GM12878 (cell line): Measurements from ENCODE around the gene DMD.

Experiments used
- FOXK2 ChIP-seq: fragments of 450-650 bp; IDR thresholded peaks from 2 replicates; pipeline ENCODE4 v1.6.1; 2017; ENCODE audit warnings: mild to moderate bottlenecking, moderate library complexity
- NFIC ChIP-seq: IDR thresholded peaks from 2 replicates; pipeline ENCODE4 v1.6.1; 2012; ENCODE audit warnings: low read depth, mild to moderate bottlenecking, inconsistent platforms, low read length, moderate library complexity
- RAD21 ChIP-seq: IDR thresholded peaks from 2 replicates; pipeline ENCODE4 v1.6.1; 2011; ENCODE audit warnings: mild to moderate bottlenecking, low read depth, low read length, moderate library complexity; ENCODE audit not compliant: insufficient read depth
- RCOR1 ChIP-seq: conservative IDR thresholded peaks from 2 replicates; pipeline ENCODE4 v1.6.1; 2012; ENCODE audit warnings: low read depth, low read length, improper control_type of control experiment
- SUZ12 ChIP-seq: fragments of 200-600 bp; sonication (generic); IDR thresholded peaks from one replicate; pipeline ENCODE4 v1.6.1; 2018; ENCODE audit warnings: antibody characterized with exemption, mild to moderate bottlenecking; ENCODE audit not compliant: unreplicated experiment
- ZZZ3 ChIP-seq: IDR thresholded peaks from 2 replicates; pipeline ENCODE4 v1.6.1; 2011; ENCODE audit warnings: low read depth; ENCODE audit not compliant: control insufficient read depth, insufficient read length
- TF ChIP-seq, protein P1 (sequence below): IDR thresholded peaks from 2 replicates; pipeline ENCODE4 v1.6.1; 2012; ENCODE audit warnings: low read depth, low read length, improper control_type of control experiment
- TF ChIP-seq, protein P2 (sequence below), 3 experiments: IDR thresholded peaks in 2 of 3; conservative IDR thresholded peaks in 1 of 3; 2 replicates each; pipeline ENCODE4 v1.5.1; 2011; ENCODE audit warnings: low read depth in 3 of 3, low read length in 3 of 3, mild to moderate bottlenecking in 3 of 3, control low read depth in 2 of 3, moderate library complexity in 2 of 3, inconsistent platforms in 1 of 3, mixed read lengths in 1 of 3; ENCODE audit not compliant: control insufficient read depth in 2 of 3, insufficient read depth in 1 of 3; ENCODE audit errors: extremely low read depth in 1 of 3

DNA sequence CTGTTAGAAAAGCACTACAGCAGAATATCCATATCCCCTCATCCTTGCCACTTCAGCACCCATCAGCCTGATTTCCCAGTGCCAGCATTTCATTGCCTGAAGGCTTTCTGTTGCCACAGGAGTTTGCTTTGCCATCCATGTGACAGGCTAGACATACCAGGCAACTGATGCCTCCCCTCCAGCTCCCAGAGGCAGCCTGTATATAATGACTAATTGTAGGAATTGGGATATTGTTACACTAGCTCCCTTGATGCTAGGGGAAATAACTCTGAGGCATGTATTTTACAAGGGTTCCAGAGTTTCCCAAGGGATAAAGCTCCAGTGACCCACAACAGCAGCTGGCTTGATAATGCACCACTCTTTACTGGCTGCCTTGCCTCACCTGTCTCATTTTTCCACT is 1531.5 kb downstream of the DMD start:
- no peak for TF ChIP-seq FOXK2
- no peak for TF ChIP-seq RCOR1
- TF ChIP-seq, protein P1, sequence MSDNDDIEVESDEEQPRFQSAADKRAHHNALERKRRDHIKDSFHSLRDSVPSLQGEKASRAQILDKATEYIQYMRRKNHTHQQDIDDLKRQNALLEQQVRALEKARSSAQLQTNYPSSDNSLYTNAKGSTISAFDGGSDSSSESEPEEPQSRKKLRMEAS, result no peak
- TF ChIP-seq ZZZ3, result no peak
- no peak for TF ChIP-seq SUZ12
- TF ChIP-seq, protein P2, sequence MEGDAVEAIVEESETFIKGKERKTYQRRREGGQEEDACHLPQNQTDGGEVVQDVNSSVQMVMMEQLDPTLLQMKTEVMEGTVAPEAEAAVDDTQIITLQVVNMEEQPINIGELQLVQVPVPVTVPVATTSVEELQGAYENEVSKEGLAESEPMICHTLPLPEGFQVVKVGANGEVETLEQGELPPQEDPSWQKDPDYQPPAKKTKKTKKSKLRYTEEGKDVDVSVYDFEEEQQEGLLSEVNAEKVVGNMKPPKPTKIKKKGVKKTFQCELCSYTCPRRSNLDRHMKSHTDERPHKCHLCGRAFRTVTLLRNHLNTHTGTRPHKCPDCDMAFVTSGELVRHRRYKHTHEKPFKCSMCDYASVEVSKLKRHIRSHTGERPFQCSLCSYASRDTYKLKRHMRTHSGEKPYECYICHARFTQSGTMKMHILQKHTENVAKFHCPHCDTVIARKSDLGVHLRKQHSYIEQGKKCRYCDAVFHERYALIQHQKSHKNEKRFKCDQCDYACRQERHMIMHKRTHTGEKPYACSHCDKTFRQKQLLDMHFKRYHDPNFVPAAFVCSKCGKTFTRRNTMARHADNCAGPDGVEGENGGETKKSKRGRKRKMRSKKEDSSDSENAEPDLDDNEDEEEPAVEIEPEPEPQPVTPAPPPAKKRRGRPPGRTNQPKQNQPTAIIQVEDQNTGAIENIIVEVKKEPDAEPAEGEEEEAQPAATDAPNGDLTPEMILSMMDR (IDR thresholded peaks at IDR 0.05 in 2 of 3, conservative IDR thresholded peaks at IDR 0.05 in 1 of 3; ENCODE audit: control insufficient read depth in 2 of 3, extremely low read depth in 1 of 3, insufficient read depth in 1 of 3, low read depth in 3 of 3, low read length in 3 of 3), result no peak
- TF ChIP-seq RAD21, result no peak
- no peak for TF ChIP-seq NFIC
